Heart left ventricle (tissue), 16 donors: ENCODE results near the gene PPID. TPM values are rescaled to one million over a fixed set of nuclear protein-coding genes. Genes with fewer than 3 reads are reported as not detected.

Experiments
- ATAC-seq, 4 donors: fragments of 200-7000 bp; cut with Tn5 transposase; one replicate each; pipeline ENCODE4 v1.9.1; 2020 to 2022; ENCODE audit warnings: moderate library complexity in 4 of 4, mild to moderate bottlenecking in 3 of 4, moderate number of reproducible peaks in 1 of 4
- DNase-seq, 5 donors: peaks; one replicate each; pipeline ENCODE4 v3.0.0-alpha.2; 2020
- H3K27ac ChIP-seq, 12 donors: fragments of 200-600 bp; sonication (generic) in 4 of 12; one replicate each; pipeline versions ENCODE4 v1.5.0 to v1.8.0; 2016 to 2022; ENCODE audit warnings: mild to moderate bottlenecking in 2 of 12
- H3K27me3 ChIP-seq, 9 donors: fragments of 200-600 bp; sonication (generic) in 2 of 9; one replicate each; pipeline versions ENCODE4 v1.5.1 to v1.8.0; 2016 to 2022; ENCODE audit warnings: mild to moderate bottlenecking in 3 of 9
- H3K36me3 ChIP-seq, 9 donors: fragments of 200-600 bp; sonication (generic) in 2 of 9; one replicate each; pipeline versions ENCODE4 v1.5.0 to v1.8.0; 2018 to 2022; ENCODE audit warnings: mild to moderate bottlenecking in 2 of 9
- H3K4me1 ChIP-seq, 12 donors: fragments of 200-600 bp; sonication (generic) in 4 of 12; one replicate each; pipeline versions ENCODE4 v1.5.0 to v1.8.0; 2016 to 2022; ENCODE audit warnings: mild to moderate bottlenecking in 3 of 12
- H3K4me3 ChIP-seq, 12 donors: fragments of 200-600 bp; sonication (generic) in 4 of 12; one replicate each; pipeline versions ENCODE4 v1.5.0 to v1.8.0; 2017 to 2022; ENCODE audit warnings: mild to moderate bottlenecking in 9 of 12, moderate library complexity in 4 of 12
- H3K9me3 ChIP-seq, 12 donors: fragments of 200-600 bp; sonication (generic) in 4 of 12; one replicate each; pipeline versions ENCODE4 v1.5.0 to v1.8.0; 2016 to 2022; ENCODE audit warnings: mild to moderate bottlenecking in 1 of 12
- CTCF ChIP-seq, 12 donors: fragments of 200-600 bp; sonication (generic) in 4 of 12; IDR thresholded peaks; one replicate each; pipeline versions ENCODE4 v1.5.0 to v1.8.0; 2018 to 2022; ENCODE audit warnings: antibody characterized with exemption in 12 of 12, mild to moderate bottlenecking in 5 of 12
- POLR2A ChIP-seq, 2 donors: fragments of 450-650 bp; IDR thresholded peaks; one replicate each; pipeline ENCODE4 v1.6.1; 2017; ENCODE audit warnings: antibody characterized with exemption in 2 of 2, mild to moderate bottlenecking in 2 of 2, moderate library complexity in 2 of 2
- WGBS, 4 donors: extraction: QIAGEN DNeasy Blood & Tissue Kit in 2 of 4; methylation state at CpG; one replicate each; pipeline versions ENCODE4 v1.1.5 to v1.1.7; 2013 to 2018; 5-methylcytosine and 5-hydroxymethylcytosine counted together
- intact Hi-C, 10 donors: fragments of 100-400 bp; cut with DNase I; formaldehyde crosslinking; loops; one replicate each; pipeline versions ENCODE4 v1.11.1 to v1.14.2; 2022
- long read RNA-seq, 3 donors: library from polyadenylated mRNA; unstranded; transcript quantifications; one replicate each; pipeline ENCODE4 v2.0.0, GENCODE V29; 2020 to 2021
- polyA plus RNA-seq, 2 donors: library from polyadenylated mRNA; stranded (reverse); fragments of 200-250 nt; gene quantifications; one replicate each; pipeline ENCODE4 v1.2.3, GENCODE V29; 2013
- total RNA-seq, 9 donors: library from RNA; depleted of rRNA in 2 of 9; stranded (reverse); fragments of >200 nt in 2 of 9; fragmentation: NEBNext Ultra II Directional in 3 of 9; extraction: Animal tissue kit (Norgen Biotek cat#: 25700) in 3 of 9; gene quantifications; one replicate each; pipeline versions ENCODE4 v1.1.0 to v1.2.4, GENCODE V29; 2016 to 2023
- donor health status: ischemic (EF 13 %, LVEDD 7.1; RV severe dilation, severe dysfunction).
- donor health status: healthy with polysubstance abuse.
- donor health status: DM: no; HTN: yes; CAD: no.
- donor health status: DM: no; HTN: no; CAD: no.
- donor health status: ischemic (EF 25% LVEDD 6.9; RV normal size, moderate dysfunction).
- donor health status: ischemic (EF 25% LVEDD 5.7; RV mildly dilated, moderate dysfunction).
- donor health status: healthy.
- donor health status: DM: yes; HTN: yes; CAD: no.
- donor health status: ischemic (EF 35%, LVEDD 5.7; RV mildly dilated, moderate dysfunction).
- donor health status: nonischemic (EF 11% LVEDD 7.7; RV severe dilation, severe dysfunction).
- donor health status: DM: yes; HTN: yes; CAD: no.
- donor health status: PGD.
- donor health status: ischemic (EF 29% LVEDD 5.4; RV normal size, mild dysfunction).
- donor health status: nonischemic (EF 23%, LVEDD 6.1; RV moderate dilation, normal function).

PPID gene
- total RNA-seq (10 to 100 TPM; 24.1 to 43.4 (median 30.7) TPM), polyA plus RNA-seq (10 to 100 TPM; 37.0 to 55.3 TPM)
- long read RNA-seq, donor 1, transcript PPID-201 (10 exons, 1,823 nt), result major isoform, 78 of 84 reads
- long read RNA-seq, donor 1, partial matches to known transcripts, result 3 of 84 reads
- long read RNA-seq, donor 1, other reads (novel, unspliced or antisense), result 3 of 84 reads
- long read RNA-seq, donor 2, transcript PPID-201 (10 exons, 1,823 nt), result major isoform, 239 of 256 reads
- long read RNA-seq, donor 2, partial matches to known transcripts, result 6 of 256 reads
- long read RNA-seq, donor 2, other reads (novel, unspliced or antisense), result 11 of 256 reads
- long read RNA-seq, donor 3, transcript PPID-201 (10 exons, 1,823 nt), result major isoform, 84 of 88 reads
- long read RNA-seq, donor 3, partial matches to known transcripts, result 2 of 88 reads
- long read RNA-seq, donor 3, other reads (novel, unspliced or antisense), result 2 of 88 reads

GRCh38 chr4:158722917-158723793 is at the start of gene PPID:
Gene PPID, minus strand, starts transcription at chr4:158723396. Its CDS starts 108 bp downstream, at chr4:158723288.
- DNase-seq (peak; percentile 86 to 92 (median 89)), ATAC-seq (peak; percentile 91 to 98 (median 98))
- Histone ChIP-seq H3K27me3 (no peaks in the 10 kb centered on the region), H3K9me3 (no peaks in the 10 kb centered on the region), H3K4me1 (peaks cover 0 to 18% (median 12%) of the 10 kb centered on the region in 12 donors), H3K4me3 (peak within 1 kb of the TSS; percentile 70 to 95 (median 85)), H3K27ac (peak within 1 kb of the TSS; percentile 76 to 96 (median 94)), H3K36me3 (peaks cover 0 to 31% (median 25%) of the 10 kb centered on the region in 9 donors)
- intact Hi-C loops, result loop anchor here in 9 of 10 donors (5.0 to 10.0 kb wide), 7 partner anchors 44 to 724 kb away; partner anchors contain the start of gene FNIP2 (in 1 of the 9)
- TF ChIP-seq POLR2A (IDR thresholded peaks at IDR 0.05) (peak in 1 of 2 donors; percentile 70), CTCF (IDR thresholded peaks at IDR 0.05) (no peak)
- WGBS, 4 donors, result 0% methylated on average over 48 to 65 of the region's 65 CpGs

GRCh38 chr4:158771776-158772175 is 48.6 kb upstream of the PPID start:
- intact Hi-C loops, result loop anchor here in 8 of 10 donors (5.0 to 10.0 kb wide), 5 partner anchors 41 to 81 kb away; no protein-coding TSS in a partner anchor
- H3K4me3 ChIP-seq, result peak overlapping the region in 4 of 12 donors; percentile 2 to 97 (median 94)
- 11 to 26% (median 16%) methylated on average over 2 of the region's 2 CpGs for WGBS, 4 donors
- no peak for ATAC-seq
- TF ChIP-seq POLR2A (IDR thresholded peaks at IDR 0.05), result no peak
- no peak for TF ChIP-seq CTCF (IDR thresholded peaks at IDR 0.05)
- no peaks in the 10 kb centered on the region for H3K9me3 ChIP-seq
- H3K36me3 ChIP-seq, result no peaks in the 10 kb centered on the region
- H3K27ac ChIP-seq, result peak overlapping the region in 10 of 12 donors; percentile 14 to 91 (median 34)
- peaks cover 14 to 86% (median 65%) of the 10 kb centered on the region in 12 donors for H3K4me1 ChIP-seq
- no peaks in the 10 kb centered on the region for H3K27me3 ChIP-seq
- no peak for DNase-seq

- no peak for DNase-seq
- TF ChIP-seq CTCF (IDR thresholded peaks at IDR 0.05) (no peak), POLR2A (IDR thresholded peaks at IDR 0.05) (no peak)
- no peaks in the 10 kb centered on the region for H3K36me3 ChIP-seq
- ATAC-seq, result no peak
- H3K27ac ChIP-seq, result peak overlapping the region in 8 of 12 donors; percentile 24 to 91 (median 38)
- H3K4me1 ChIP-seq, result peaks cover 14 to 78% (median 56%) of the 10 kb centered on the region in 12 donors
- H3K27me3 ChIP-seq, result no peaks in the 10 kb centered on the region
- WGBS, 4 donors, result 40 to 49% (median 46%) methylated on average over 5 of the region's 5 CpGs
- peak overlapping the region in 9 of 12 donors; percentile 80 to 97 (median 94) for H3K4me3 ChIP-seq
- no peaks in the 10 kb centered on the region for H3K9me3 ChIP-seq
- intact Hi-C loops, result loop anchor here in 8 of 10 donors (5.0 to 10.0 kb wide), 5 partner anchors 42 to 82 kb away; no protein-coding TSS in a partner anchor
These were observed 47.5 kb upstream of the PPID start for GRCh38 chr4:158770671-158771070.
